Central memory CD4-positive, alpha-beta T cell (primary cell): ENCODE measurements around the gene CLEC16A.

Experiments
- DNase-seq: peaks from one replicate; pipeline ENCODE4 v3.0.0; 2022

CLEC16A gene

GRCh38 chr16:11047057-11047456 is 102.7 kb downstream of the CLEC16A start:
- no peak for DNase-seq

GRCh38 chr16:11047939-11048800 is 103.8 kb downstream of the CLEC16A start:
- DNase-seq: no peak

- DNase-seq: no peak
Measured at GRCh38 chr16:11049396-11050059, 105.2 kb downstream of the CLEC16A start.

DNA sequence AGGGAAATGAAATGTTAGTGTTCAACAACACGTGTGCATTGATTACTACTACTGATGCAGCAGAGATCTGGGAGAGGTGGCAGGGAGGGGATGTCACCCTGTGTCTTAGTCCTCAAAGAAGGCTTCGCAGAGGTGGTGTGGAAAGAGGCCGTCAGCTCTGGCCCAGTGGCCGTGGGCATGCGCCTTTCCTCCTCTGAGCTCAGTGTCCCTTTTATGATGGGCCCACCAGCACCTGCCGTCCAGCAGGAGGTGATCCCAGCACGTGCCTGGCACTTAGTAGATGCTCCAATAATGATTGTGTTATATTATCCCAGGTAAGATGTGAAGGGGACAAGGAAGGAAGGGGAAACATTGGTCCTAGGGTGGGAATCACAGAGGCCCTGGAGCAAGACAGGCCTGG is 106.2 kb downstream of the CLEC16A start:
- no peak for DNase-seq

GRCh38 chr16:11050944-11051343 is 106.6 kb downstream of the CLEC16A start:
- DNase-seq: no peak

DNA sequence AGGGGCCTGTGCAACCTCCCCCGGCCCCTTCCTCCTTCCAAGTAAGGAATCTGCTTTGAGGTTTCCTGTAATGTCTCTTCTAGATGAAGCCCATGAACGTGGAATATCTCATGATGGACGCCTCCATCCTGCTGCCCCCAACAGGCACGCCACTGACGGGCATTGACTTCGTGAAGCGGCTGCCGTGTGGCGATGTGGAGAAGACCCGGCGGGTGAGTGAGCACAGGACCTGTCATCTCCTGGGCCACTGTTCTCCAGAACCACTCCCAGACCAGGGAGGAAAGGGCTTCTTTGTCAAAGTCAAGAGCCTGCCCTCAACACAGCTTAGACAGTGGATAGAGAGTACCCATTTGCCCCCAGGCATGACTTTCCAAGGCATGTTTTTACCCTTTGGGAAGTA is 107.1 kb downstream of the CLEC16A start:
- no peak for DNase-seq

DNA sequence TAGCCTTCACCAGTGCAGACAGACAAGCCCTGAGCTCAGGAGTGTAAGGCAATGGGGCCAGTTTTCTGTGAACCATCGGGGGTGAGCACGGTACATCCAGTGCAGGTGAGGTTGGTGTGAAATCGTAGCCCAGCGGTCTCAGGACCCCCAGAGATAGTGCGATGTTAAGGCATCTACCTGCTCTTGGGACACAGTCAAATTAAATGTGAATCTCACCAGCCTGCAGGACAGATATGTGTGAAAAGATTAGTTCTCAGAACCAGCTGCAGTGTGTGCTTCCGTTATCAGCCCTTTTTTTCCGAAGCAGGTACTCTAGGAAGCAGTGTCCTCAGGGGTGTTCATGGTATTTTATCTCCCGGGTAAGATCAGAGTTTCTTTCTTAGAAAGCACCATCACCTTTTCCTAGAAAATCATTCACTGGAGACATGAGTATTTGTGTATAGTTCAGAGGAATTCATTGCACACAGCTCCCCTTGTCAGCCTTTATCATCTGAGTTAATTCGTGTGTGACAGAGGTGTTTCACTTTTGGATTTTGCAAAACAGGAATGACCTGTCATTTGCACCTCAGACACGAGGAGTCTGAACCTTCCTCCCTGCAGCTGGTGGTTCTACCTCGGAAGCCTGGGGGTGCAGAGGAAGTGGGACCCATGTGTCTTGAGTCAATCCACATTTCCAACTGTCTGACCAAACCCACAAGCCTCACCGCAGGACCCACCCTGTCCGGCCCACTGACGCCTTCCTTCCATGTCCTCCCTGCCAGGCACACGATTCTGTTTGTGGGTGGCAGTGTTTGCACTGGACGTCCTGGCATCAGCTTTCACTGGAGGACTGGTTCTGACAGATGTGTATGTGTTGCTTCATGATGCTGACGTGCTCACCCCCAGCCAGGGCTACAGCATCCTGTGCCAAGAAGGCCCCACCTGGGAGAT is 107.8 kb downstream of the CLEC16A start:
- peak; percentile 10 for DNase-seq

DNA sequence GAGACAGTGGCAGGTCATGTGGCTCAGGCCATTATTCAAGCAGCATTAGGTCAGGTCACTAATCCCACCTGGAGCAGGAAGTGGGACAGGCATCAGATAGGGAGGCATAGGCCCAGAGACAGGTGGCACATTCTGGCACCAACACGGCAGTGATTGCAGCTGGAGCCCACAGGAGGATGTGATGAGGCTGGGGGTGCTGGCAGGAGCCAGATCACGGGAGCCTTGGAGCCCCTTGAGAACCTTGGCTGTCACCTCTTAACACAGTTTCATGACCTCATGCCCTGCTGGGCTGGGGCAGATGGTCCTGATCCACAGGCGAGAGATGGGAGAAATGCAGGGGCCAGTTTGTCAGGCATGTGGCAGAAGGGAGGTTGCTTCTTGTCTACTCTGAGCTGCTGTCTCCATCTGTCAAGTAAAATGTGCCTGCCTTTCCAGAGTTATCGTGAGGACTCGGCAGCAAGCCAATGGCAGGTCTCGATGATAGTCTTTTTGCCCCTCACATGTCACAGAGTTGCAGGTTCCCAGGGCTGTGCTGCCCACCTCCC is 109.6 kb downstream of the CLEC16A start:
- DNase-seq: no peak

DNA sequence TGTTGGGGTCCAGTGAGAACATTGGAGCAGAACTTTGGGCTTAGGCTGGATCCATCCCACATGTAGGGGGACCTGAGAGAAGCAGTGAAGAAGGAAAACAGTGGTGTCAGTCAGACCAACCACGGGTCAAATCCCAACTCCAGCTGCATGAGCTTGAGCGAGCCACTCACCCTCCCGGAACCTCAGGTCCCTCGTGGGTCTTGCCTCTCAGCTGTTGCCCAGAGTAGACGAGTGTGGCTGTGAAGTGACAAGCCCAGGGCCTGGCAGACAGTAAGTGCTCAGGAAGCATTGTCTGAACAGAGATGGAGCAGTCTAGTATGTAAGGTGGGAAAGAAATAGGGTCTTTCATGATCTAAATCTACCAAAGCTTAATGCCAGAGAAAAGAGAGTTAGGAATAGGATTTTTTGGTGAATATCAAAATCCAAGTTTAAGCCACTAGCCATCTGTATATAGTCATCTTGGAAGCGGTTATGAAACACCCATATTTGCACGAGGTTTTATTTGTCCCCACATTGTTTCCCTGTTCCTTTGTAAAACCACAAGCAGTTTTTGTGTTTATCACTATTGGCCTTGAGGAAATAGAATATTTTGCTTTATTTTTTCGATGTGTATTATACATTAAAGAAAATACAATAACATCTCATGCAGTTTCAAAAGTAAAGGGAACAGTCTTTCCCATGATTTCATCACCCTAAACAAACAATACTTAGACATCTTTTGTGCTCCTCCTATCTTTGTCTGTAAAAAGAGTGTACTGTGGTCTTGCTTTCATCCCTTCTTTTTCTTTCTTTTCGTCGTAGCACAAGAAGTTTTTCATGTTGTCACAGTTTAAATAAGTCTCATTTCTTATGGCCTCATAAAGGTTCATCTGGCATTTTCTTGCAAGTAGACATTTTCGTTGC is 112.0 kb downstream of the CLEC16A start:
- DNase-seq: no peak

GRCh38 chr16:11056993-11057649 is 112.8 kb downstream of the CLEC16A start:
- DNase-seq: no peak

DNA sequence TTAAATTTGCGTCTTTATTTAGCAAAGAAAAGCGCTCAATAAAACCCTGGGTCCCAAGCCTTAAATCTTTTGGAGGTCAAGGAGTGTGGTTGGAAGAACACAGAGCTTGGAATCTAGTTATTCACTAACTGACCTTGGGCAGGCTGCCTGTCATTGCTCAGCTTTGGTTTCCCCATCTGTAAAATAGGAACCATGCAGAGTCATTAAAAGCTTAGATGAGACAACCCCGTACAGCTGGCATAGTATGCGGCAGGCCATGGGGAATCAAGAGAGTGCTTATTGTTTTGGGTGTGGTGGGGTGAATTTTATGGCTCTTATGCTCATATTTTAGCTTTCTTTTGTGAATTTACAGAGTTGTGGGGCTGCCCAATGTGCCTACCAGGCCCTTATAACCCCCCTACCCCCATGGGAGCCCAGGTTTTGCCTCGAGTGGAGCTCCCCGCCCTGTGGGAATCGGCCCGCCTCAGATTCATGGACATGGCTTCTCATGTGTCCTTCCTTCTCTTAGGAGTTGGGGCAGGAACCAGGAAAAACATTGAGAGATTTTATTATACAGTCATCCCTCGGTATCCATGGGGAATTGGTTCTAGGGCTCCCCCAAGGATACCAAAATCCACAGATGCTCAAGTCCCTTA is 113.5 kb downstream of the CLEC16A start:
- DNase-seq: no peak

DNA sequence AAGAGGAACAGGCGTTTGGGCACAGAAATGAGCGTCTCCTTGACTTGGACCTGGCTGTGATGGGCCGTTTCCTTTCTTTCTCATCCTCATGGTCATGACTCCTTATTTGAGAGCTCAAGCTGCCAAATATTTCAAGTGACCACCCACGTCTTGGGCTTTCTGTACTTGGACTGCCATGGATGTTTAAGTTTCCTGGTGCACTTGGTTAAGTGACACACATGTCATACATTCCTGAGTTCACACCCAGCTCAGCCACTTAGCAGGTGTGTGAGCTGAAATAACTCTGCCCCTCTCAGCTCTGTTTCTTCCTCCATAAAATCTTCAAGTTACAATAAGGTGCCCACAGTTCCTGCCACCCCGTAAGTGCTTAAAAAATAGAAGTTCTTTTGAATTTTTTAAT is 114.5 kb downstream of the CLEC16A start:
- DNase-seq: no peak

- DNase-seq: no peak
Measured at GRCh38 chr16:11059588-11059987, 115.2 kb downstream of the CLEC16A start.

GRCh38 chr16:11060364-11060763 is 116.0 kb downstream of the CLEC16A start:
- no peak for DNase-seq

DNA sequence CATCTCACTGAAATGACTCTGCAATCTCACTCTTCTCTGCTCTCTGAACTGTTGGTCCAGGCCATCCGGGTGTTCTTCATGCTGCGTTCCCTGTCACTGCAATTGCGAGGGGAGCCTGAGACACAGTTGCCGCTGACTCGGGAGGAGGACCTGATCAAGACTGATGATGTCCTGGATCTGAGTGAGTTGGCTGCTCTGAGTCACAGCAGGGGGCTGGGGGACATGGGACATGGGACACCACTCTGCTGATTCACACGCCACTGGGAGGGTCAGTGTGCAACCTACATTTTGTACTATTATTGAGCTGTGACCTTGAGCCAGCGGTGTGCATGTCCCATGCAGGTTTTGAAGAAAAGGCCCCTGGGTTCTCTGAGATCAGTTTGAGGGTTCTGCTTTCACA is 116.5 kb downstream of the CLEC16A start:
- DNase-seq: no peak

- no peak for DNase-seq
Measured at GRCh38 chr16:11061629-11062270, 117.4 kb downstream of the CLEC16A start.

GRCh38 chr16:11063448-11064201 is 119.3 kb downstream of the CLEC16A start:
- no peak for DNase-seq

GRCh38 chr16:11064202-11064540 is 119.8 kb downstream of the CLEC16A start:
- no peak for DNase-seq

GRCh38 chr16:11064851-11065250 is 120.5 kb downstream of the CLEC16A start:
- no peak for DNase-seq
